ENCODE results near the gene GNAL.

GRCh38 chr18:11888726-11889125 lies 199.7 kb downstream of the GNAL start:
- TF ChIP-seq CTCF (IDR thresholded peaks at IDR 0.05) (no peak), POLR2AphosphoS5 (IDR thresholded peaks at IDR 0.05) (no peak), POLR2A (IDR thresholded peaks at IDR 0.05; ENCODE audit: low read depth) (no peak)
